Measurements from ENCODE around the gene FCHSD1.

- TF ChIP-seq CTCF (IDR thresholded peaks at IDR 0.05; ENCODE audit: low read depth, low read length, poor library complexity, severe bottlenecking) (no peak), EZH2phosphoT487 (IDR thresholded peaks at IDR 0.05; ENCODE audit: borderline replicate concordance, low read length) (no peak)
Observed at GRCh38 chr5:141615991-141616720, 35.1 kb downstream of the FCHSD1 start.

All from DOHH2 (cell line).